ENCODE results near the gene MAD1L1.

Gene MAD1L1

GRCh38 chr7:1899951-1900762 is 332.6 kb downstream of the MAD1L1 start:
- Histone ChIP-seq H4K8ac (ENCODE audit: low read depth, low read length) (no peak overlapping the region), H4K12ac (ENCODE audit: low read depth, low read length) (no peak overlapping the region), H3K27me3 (ENCODE audit: insufficient read depth, low read length) (no peaks in the 10 kb centered on the region), H3K14ac (ENCODE audit: low read length) (no peak overlapping the region), H2BK5ac (ENCODE audit: low read depth, low read length, poor library complexity) (no peak overlapping the region), H3K36me3 (ENCODE audit: control insufficient read depth in 1 of 2, insufficient read depth in 2 of 2, low read length in 2 of 2) (peaks cover 3 to 5% of the 10 kb centered on the region in 2 experiments), H3K9me3 (ENCODE audit: insufficient read depth, low read depth, low read length) (peaks cover 3% of the 10 kb centered on the region), H3K23ac (ENCODE audit: low read length) (no peak overlapping the region), H2AK5ac (ENCODE audit: low read length) (no peak overlapping the region), H3K27ac (ENCODE audit: low read depth, low read length) (no peak overlapping the region), H3K9ac (ENCODE audit: low read length) (no peak overlapping the region), H2BK120ac (ENCODE audit: insufficient read depth, low read length, poor library complexity) (no peak overlapping the region), H3K4ac (ENCODE audit: low read depth, low read length) (no peak overlapping the region), H3K4me2 (ENCODE audit: low read length) (no peak overlapping the region), H3K4me1 (ENCODE audit: control insufficient read depth in 1 of 2, insufficient read depth in 2 of 2, low read length in 2 of 2) (no peaks in the 10 kb centered on the region), H2AFZ (ENCODE audit: insufficient read depth, low read length, poor library complexity) (no peak overlapping the region), H4K91ac (ENCODE audit: low read depth, low read length) (no peak overlapping the region), H3K79me1 (ENCODE audit: low read length) (no peaks in the 10 kb centered on the region), H3K4me3 (ENCODE audit: low read depth, low read length) (no peak overlapping the region), H2BK12ac (ENCODE audit: low read length) (no peak overlapping the region), H3K18ac (ENCODE audit: low read length) (no peak overlapping the region), H3K79me2 (ENCODE audit: control insufficient read depth, insufficient read depth, low read length, poor library complexity) (no peaks in the 10 kb centered on the region)
- no peak for DNase-seq
- WGBS (ENCODE audit: extremely low coverage, insufficient coverage, insufficient read length): no CpG with 5 or more reads among the region's 34 CpGs

- no peak overlapping the region for H3K4ac ChIP-seq (ENCODE audit: low read depth, low read length)
- no peak overlapping the region for H2AK5ac ChIP-seq (ENCODE audit: low read length)
- H3K4me3 ChIP-seq (ENCODE audit: low read depth, low read length): no peak overlapping the region
- H4K8ac ChIP-seq (ENCODE audit: low read depth, low read length): no peak overlapping the region
- peaks cover 3% of the 10 kb centered on the region for H3K9me3 ChIP-seq (ENCODE audit: insufficient read depth, low read depth, low read length)
- H3K27me3 ChIP-seq (ENCODE audit: insufficient read depth, low read length): no peaks in the 10 kb centered on the region
- DNase-seq: no peak
- H3K9ac ChIP-seq (ENCODE audit: low read length): no peak overlapping the region
- H3K79me1 ChIP-seq (ENCODE audit: low read length): no peaks in the 10 kb centered on the region
- no peak overlapping the region for H2BK5ac ChIP-seq (ENCODE audit: low read depth, low read length, poor library complexity)
- peaks cover 3 to 5% of the 10 kb centered on the region in 2 experiments for H3K36me3 ChIP-seq (ENCODE audit: control insufficient read depth in 1 of 2, insufficient read depth in 2 of 2, low read length in 2 of 2)
- no peak overlapping the region for H3K4me2 ChIP-seq (ENCODE audit: low read length)
- no peaks in the 10 kb centered on the region for H3K79me2 ChIP-seq (ENCODE audit: control insufficient read depth, insufficient read depth, low read length, poor library complexity)
- no peaks in the 10 kb centered on the region for H3K4me1 ChIP-seq (ENCODE audit: control insufficient read depth in 1 of 2, insufficient read depth in 2 of 2, low read length in 2 of 2)
- no peak overlapping the region for H3K14ac ChIP-seq (ENCODE audit: low read length)
- no peak overlapping the region for H4K91ac ChIP-seq (ENCODE audit: low read depth, low read length)
- H3K18ac ChIP-seq (ENCODE audit: low read length): no peak overlapping the region
- no CpG with 5 or more reads among the region's 14 CpGs for WGBS (ENCODE audit: extremely low coverage, insufficient coverage, insufficient read length)
- no peak overlapping the region for H2BK12ac ChIP-seq (ENCODE audit: low read length)
- no peak overlapping the region for H3K23ac ChIP-seq (ENCODE audit: low read length)
- H3K27ac ChIP-seq (ENCODE audit: low read depth, low read length): no peak overlapping the region
- H4K12ac ChIP-seq (ENCODE audit: low read depth, low read length): no peak overlapping the region
- no peak overlapping the region for H2BK120ac ChIP-seq (ENCODE audit: insufficient read depth, low read length, poor library complexity)
- no peak overlapping the region for H2AFZ ChIP-seq (ENCODE audit: insufficient read depth, low read length, poor library complexity)
Measured at GRCh38 chr7:1899196-1899595, 333.5 kb downstream of the MAD1L1 start.

- Histone ChIP-seq H2AK5ac (ENCODE audit: low read length) (no peak overlapping the region), H3K4me2 (ENCODE audit: low read length) (no peak overlapping the region), H3K79me2 (ENCODE audit: control insufficient read depth, insufficient read depth, low read length, poor library complexity) (no peaks in the 10 kb centered on the region), H3K4ac (ENCODE audit: low read depth, low read length) (no peak overlapping the region), H3K36me3 (ENCODE audit: control insufficient read depth in 1 of 2, insufficient read depth in 2 of 2, low read length in 2 of 2) (peaks cover 3 to 5% of the 10 kb centered on the region in 2 experiments), H3K18ac (ENCODE audit: low read length) (no peak overlapping the region), H3K27me3 (ENCODE audit: insufficient read depth, low read length) (no peaks in the 10 kb centered on the region), H3K9ac (ENCODE audit: low read length) (no peak overlapping the region), H3K79me1 (ENCODE audit: low read length) (no peaks in the 10 kb centered on the region), H2AFZ (ENCODE audit: insufficient read depth, low read length, poor library complexity) (no peak overlapping the region), H4K91ac (ENCODE audit: low read depth, low read length) (no peak overlapping the region), H2BK5ac (ENCODE audit: low read depth, low read length, poor library complexity) (no peak overlapping the region), H3K14ac (ENCODE audit: low read length) (no peak overlapping the region), H3K4me3 (ENCODE audit: low read depth, low read length) (no peak overlapping the region), H2BK120ac (ENCODE audit: insufficient read depth, low read length, poor library complexity) (no peak overlapping the region), H3K9me3 (ENCODE audit: insufficient read depth, low read depth, low read length) (peaks cover 3% of the 10 kb centered on the region), H3K27ac (ENCODE audit: low read depth, low read length) (no peak overlapping the region), H2BK12ac (ENCODE audit: low read length) (no peak overlapping the region), H4K8ac (ENCODE audit: low read depth, low read length) (no peak overlapping the region), H3K23ac (ENCODE audit: low read length) (no peak overlapping the region), H3K4me1 (ENCODE audit: control insufficient read depth in 1 of 2, insufficient read depth in 2 of 2, low read length in 2 of 2) (peaks cover 0 to 1% of the 10 kb centered on the region in 2 experiments), H4K12ac (ENCODE audit: low read depth, low read length) (no peak overlapping the region)
- WGBS (ENCODE audit: extremely low coverage, insufficient coverage, insufficient read length): no CpG with 5 or more reads among the region's 24 CpGs
- no peak for DNase-seq
Measured at GRCh38 chr7:1898628-1899185, 334.0 kb downstream of the MAD1L1 start.

- no peak overlapping the region for H3K4ac ChIP-seq (ENCODE audit: low read depth, low read length)
- H3K14ac ChIP-seq (ENCODE audit: low read length): no peak overlapping the region
- H3K18ac ChIP-seq (ENCODE audit: low read length): no peak overlapping the region
- H3K27me3 ChIP-seq (ENCODE audit: insufficient read depth, low read length): no peaks in the 10 kb centered on the region
- H3K4me1 ChIP-seq (ENCODE audit: control insufficient read depth in 1 of 2, insufficient read depth in 2 of 2, low read length in 2 of 2): peaks cover 0 to 6% of the 10 kb centered on the region in 2 experiments
- no peak overlapping the region for H3K23ac ChIP-seq (ENCODE audit: low read length)
- H3K79me1 ChIP-seq (ENCODE audit: low read length): no peaks in the 10 kb centered on the region
- no CpG with 5 or more reads among the region's 40 CpGs for WGBS (ENCODE audit: extremely low coverage, insufficient coverage, insufficient read length)
- H4K91ac ChIP-seq (ENCODE audit: low read depth, low read length): no peak overlapping the region
- no peak overlapping the region for H2AFZ ChIP-seq (ENCODE audit: insufficient read depth, low read length, poor library complexity)
- no peak overlapping the region for H3K27ac ChIP-seq (ENCODE audit: low read depth, low read length)
- no peaks in the 10 kb centered on the region for H3K79me2 ChIP-seq (ENCODE audit: control insufficient read depth, insufficient read depth, low read length, poor library complexity)
- no peak overlapping the region for H3K4me3 ChIP-seq (ENCODE audit: low read depth, low read length)
- H2BK5ac ChIP-seq (ENCODE audit: low read depth, low read length, poor library complexity): no peak overlapping the region
- H3K36me3 ChIP-seq (ENCODE audit: control insufficient read depth in 1 of 2, insufficient read depth in 2 of 2, low read length in 2 of 2): peaks cover 3 to 5% of the 10 kb centered on the region in 2 experiments
- no peak overlapping the region for H4K12ac ChIP-seq (ENCODE audit: low read depth, low read length)
- H3K4me2 ChIP-seq (ENCODE audit: low read length): no peak overlapping the region
- no peak overlapping the region for H2AK5ac ChIP-seq (ENCODE audit: low read length)
- no peak overlapping the region for H2BK12ac ChIP-seq (ENCODE audit: low read length)
- H2BK120ac ChIP-seq (ENCODE audit: insufficient read depth, low read length, poor library complexity): no peak overlapping the region
- peaks cover 3% of the 10 kb centered on the region for H3K9me3 ChIP-seq (ENCODE audit: insufficient read depth, low read depth, low read length)
- DNase-seq: no peak
- no peak overlapping the region for H3K9ac ChIP-seq (ENCODE audit: low read length)
- H4K8ac ChIP-seq (ENCODE audit: low read depth, low read length): no peak overlapping the region
Measured at GRCh38 chr7:1897861-1898627, 334.7 kb downstream of the MAD1L1 start.

Measured in trophoblast cell (in vitro differentiated cells and primary cell).